GF-D8 (cell line): ENCODE measurements around the gene DSCAM.

Source experiments
- DNase-seq: peaks from one replicate; lab custom pipeline; 2025; lab: John Stamatoyannopoulos, UW

Gene DSCAM

DNA sequence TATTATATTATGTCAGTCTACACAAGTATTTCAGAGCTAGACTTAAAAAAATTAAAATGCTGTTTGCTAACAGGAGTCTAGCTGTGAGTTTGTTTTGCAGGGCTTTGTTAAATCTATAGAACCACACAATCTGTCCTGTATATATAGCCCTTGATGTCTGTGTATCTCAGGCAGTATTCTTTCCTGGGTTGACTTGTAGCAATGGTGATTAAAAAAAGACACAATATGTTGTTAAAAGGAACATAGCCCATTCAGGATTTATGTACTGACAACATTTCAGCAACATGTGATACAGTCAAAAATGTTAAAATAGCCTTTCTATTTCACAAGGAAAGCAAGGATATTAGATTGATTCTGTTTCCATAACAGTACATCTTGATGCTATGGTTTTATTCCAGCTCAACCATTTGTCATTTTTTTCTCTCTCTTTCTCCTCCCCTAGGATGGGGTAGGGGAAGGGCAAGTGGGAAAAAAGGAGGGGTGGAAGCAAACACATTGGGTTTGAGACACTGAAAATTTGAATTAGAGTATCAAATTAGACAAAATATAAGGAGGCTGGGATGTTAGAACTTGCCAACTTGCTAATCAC lies 139.2 kb downstream of the DSCAM start:
- DNase-seq, result no peak

GRCh38 chr21:40706806-40707655 lies 139.9 kb downstream of the DSCAM start:
- no peak for DNase-seq

- DNase-seq, result no peak
Measured at GRCh38 chr21:40706176-40706575, 140.8 kb downstream of the DSCAM start.

GRCh38 chr21:40704141-40704540 lies 142.8 kb downstream of the DSCAM start:
- no peak for DNase-seq

DNA sequence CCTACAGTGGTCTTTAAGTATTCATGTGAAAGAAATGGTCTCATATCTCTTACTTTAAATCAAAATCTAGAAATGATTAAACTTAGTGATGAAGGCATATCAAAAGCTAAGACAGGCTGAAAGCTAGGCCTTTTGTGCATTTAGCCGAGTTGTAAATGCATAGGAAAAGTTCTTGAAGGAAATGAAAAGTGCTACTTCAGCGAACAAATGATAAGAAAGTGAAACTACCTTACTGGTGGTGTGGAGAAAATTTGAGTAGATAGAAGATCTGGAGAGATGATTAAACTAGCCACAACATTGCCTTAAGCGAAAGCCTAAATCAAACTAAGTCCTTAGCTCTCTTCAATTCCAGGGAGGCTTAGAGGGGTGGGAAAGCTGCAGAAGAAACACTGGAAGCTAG lies 147.6 kb downstream of the DSCAM start:
- no peak for DNase-seq

DNA sequence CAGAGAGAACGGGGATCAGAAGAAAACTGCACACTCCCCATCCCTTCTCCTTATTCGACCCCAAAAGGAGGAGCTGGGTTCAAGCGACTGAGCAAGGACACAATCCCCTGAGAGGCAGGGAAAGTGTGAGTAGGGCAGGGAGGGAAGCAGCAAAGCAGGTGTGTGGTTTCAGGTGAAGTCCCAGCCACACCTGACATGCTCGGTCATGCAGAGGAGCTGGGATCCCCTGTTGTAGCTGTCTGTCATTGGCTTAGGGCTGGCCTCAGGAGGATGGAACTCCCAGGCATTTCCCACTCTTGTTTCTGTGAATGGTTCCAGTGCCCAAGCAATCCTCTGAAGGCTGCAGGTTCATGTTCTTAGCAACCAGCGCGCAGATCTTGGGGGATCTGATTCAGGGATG lies 150.7 kb downstream of the DSCAM start:
- DNase-seq, result no peak

DNA sequence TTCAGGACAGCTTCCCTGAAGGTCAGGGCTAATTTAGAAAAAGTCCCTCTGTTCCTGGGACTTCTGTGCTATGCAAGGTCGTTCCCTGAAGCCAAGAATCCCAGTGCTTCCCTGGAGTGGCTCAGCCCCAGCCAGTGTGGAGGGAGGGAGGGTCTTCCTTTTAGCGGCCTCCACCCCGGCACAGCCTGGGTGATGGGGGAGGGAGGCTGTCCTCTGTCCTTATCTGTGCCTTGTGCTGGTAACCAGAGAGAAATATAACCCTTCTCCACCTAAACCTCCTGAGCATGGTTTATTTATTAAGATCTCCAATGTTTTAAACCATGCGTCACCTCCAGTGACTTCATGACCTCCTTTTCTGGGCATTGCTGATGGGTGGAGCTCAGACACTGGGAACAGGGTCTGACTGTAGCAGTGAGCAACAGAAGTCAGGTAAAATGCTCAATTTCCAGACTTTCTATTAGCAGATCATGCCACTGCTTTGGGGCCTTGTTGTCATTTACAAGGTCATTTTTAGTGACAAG lies 157.1 kb downstream of the DSCAM start:
- DNase-seq, result no peak

DNA sequence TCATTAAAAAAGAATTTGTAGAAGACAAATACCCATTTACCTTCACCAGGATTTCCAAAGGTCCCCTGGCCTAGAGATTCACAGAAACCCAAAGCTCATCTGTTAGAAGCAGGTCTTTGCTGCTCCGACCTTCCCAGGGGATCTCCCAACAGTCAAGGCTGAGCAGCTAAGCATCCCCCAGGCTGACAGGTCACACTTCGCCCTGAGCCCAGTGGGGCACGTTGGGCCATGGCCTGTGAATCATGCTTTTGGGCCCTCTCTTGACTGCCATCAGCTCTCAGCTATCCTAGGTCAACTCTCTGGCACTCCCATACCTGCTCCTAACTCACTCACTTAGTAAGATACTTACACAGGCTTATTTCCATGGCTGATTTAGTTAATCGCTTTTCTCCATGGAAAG lies 157.7 kb downstream of the DSCAM start:
- no peak for DNase-seq

GRCh38 chr21:40688106-40688864 lies 158.7 kb downstream of the DSCAM start:
- DNase-seq, result no peak

- DNase-seq, result no peak
Measured at GRCh38 chr21:40687625-40688024, 159.3 kb downstream of the DSCAM start.

GRCh38 chr21:40686526-40686925 lies 160.4 kb downstream of the DSCAM start:
- no peak for DNase-seq

- DNase-seq, result no peak
Measured at GRCh38 chr21:40685141-40685540, 161.8 kb downstream of the DSCAM start.

- no peak for DNase-seq
Measured at GRCh38 chr21:40684726-40685125, 162.2 kb downstream of the DSCAM start.

- no peak for DNase-seq
Measured at GRCh38 chr21:40683349-40683748, 163.6 kb downstream of the DSCAM start.

GRCh38 chr21:40681164-40681859 lies 165.6 kb downstream of the DSCAM start:
- DNase-seq, result no peak

DNA sequence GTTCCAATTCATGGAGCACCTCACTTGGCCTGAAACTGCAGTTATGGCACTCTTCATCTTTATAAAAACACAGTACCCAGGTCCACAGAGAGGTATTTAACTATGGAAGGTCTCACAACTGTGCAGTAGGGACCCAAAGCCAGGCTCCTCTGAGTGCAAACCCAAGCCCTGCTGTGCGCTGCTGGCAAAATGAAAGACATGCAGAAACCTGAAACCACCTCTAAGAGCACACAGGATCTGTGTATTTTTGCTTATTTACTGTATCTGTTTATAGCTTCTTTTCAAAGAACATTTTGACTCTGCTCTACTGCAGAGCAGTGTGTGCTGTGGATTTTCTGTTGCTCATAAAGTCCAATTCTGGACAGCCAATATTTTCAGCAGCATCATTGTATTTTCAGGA lies 166.6 kb downstream of the DSCAM start:
- DNase-seq, result no peak

GRCh38 chr21:40678681-40679284 lies 168.2 kb downstream of the DSCAM start:
- no peak for DNase-seq

DNA sequence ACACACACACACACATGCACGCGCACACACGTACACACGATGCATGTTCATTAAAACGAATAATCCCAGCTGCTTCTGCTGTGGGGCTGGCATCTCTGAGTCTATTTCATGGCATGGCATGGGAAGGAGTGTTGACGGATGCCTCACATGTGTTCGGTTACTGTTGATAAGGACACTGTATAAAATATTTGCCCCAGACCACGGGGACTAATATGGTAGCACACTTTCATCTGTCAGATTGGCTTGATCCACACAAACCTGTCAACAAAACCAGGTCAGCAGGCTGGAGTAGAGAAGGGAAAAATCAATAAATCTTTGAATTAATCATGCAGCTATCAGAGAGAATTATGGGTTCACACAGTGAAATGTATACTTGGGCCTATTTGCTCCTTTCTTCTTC lies 171.9 kb downstream of the DSCAM start:
- no peak for DNase-seq

DNA sequence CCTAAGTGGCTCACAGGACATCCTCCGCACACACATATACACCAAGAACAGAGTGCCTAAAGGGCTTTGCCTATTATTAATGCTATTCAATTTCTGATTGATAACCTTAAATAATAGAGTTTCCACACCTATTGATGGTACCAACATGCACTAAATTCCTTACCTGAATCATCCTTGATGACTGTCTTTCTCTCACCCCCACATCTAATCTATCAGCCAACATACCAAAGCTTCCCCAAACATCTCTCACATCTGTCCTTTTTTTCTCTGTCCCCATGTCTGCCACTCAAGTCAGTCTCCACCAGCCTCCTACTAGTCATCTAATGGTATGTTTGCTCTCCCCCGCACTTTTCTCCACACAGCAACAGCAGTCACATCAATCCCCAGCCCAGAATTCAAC lies 174.4 kb downstream of the DSCAM start:
- DNase-seq, result no peak

GRCh38 chr21:40671716-40672115 lies 175.2 kb downstream of the DSCAM start:
- DNase-seq, result no peak

GRCh38 chr21:40668555-40669275 lies 178.2 kb downstream of the DSCAM start:
- DNase-seq, result no peak
